IPS DF 19.7 (cell line): Measurements from ENCODE around the gene SKOR1.

Experiments
- DNase-seq: peaks from one replicate; pipeline ENCODE4 v3.0.0-alpha.2; 2013; ENCODE audit warnings: low read depth, low spot score

Gene SKOR1, protein sequence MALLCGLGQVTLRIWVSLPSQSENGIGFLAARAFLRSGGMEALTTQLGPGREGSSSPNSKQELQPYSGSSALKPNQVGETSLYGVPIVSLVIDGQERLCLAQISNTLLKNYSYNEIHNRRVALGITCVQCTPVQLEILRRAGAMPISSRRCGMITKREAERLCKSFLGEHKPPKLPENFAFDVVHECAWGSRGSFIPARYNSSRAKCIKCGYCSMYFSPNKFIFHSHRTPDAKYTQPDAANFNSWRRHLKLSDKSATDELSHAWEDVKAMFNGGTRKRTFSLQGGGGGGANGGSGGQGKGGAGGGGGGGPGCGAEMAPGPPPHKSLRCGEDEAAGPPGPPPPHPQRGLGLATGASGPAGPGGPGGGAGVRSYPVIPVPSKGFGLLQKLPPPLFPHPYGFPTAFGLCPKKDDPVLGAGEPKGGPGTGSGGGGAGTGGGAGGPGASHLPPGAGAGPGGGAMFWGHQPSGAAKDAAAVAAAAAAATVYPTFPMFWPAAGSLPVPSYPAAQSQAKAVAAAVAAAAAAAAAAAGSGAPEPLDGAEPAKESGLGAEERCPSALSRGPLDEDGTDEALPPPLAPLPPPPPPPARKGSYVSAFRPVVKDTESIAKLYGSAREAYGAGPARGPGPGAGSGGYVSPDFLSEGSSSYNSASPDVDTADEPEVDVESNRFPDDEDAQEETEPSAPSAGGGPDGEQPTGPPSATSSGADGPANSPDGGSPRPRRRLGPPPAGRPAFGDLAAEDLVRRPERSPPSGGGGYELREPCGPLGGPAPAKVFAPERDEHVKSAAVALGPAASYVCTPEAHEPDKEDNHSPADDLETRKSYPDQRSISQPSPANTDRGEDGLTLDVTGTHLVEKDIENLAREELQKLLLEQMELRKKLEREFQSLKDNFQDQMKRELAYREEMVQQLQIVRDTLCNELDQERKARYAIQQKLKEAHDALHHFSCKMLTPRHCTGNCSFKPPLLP

DNA sequence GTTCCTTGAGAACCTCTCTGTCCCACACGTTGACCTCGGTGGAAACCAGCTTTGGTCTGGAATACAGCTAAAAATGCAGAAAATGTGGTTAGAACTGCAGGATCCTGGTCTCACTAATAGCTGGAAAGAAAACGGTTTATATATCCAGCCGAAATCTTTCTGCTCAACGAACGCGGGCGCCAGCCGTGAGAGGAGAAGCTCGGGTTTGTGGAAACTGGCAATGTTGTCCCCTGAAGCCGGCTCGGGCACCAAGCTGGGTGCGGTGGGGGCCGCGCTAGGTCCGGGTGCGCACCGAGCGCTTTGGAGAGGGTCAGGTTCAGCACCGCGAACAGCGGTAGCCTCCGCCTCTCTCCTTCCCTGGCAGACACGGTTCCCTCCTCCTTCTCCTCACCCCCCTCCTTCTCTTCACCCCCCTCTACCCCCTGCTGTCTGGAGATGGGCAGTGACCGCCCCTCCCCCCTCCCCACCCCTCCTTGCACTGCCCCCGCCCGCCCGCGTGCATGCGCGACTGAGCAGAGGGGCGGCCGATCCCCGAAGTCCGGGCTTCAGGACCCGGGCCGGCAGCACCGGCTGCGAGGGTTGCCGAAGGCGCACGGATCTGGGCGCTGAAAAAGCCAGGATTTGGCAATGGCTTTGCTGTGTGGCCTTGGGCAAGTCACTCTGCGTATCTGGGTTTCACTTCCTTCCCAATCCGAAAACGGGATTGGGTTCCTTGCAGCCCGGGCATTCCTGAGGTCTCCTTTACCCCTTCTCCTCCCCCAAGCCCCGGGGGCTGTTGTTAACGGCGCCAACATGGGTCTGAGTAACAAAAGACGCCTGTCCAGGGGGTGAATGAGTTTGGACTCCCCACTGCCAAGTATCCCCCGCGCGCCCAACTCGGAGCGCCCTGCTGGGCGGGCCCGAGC is at the start of gene SKOR1:
SKOR1 (plus strand) TSS at position 534 of the 905 bp plus-strand sequence; CDS start at position 628, 94 bp downstream.
- no peak for DNase-seq

DNA sequence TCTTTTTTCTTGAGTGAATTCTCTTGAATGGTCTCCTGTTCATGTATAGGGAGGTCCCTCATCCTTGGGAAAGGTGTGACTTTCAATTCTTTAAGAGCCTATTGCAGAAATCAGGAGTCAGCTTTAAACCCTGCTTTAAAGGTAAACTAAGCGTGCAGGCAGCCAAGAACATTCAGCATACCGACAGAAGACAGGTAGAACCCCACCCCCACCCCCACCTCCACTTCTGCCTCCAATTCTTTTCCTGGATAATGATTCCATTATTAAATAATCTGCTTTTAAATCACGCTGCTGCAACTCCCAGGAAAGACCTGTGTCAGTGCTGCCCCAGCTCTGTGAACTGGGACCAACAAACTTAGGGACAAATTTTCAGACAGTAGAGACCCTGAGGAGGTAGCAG is 49.3 kb upstream of the SKOR1 start:
- DNase-seq: no peak

DNA sequence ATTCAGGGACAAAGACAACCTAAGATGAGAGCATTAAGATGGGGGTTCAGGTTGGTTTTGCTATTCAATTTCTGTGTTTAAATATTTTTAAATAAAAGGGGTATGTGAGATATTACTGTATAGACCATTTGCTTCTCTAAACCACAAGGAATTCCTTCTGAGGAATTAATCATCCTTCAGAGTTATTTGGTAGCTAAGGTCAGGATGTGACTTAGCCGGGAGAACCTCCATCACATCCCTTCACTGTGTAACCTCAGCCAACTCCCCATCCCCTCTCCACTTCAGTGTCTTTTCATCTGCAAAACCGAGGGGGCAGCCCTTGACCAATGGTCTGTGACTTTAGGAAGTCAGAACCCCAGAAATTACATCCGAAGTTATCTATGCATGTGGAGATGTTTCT is 48.7 kb upstream of the SKOR1 start:
- DNase-seq: no peak

DNA sequence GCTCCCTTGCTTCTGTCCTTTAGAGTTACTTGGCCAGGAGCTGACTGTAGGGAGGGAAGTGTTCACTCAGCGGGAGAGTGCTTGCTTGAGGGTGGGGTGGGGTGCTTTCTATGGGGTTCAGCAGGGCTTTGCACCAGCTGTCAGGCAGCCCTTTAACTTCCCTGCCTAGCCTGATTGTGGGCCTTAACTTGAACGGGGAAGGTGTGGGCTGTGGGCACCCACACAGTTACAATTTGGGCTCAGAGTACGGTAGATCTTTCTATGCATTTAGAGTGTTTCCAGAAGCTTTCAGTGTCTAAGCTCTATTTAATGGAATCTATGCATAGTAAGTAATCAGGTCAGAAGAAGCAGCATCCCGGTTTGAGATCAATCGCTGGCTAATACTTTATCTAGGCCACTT is 48.2 kb upstream of the SKOR1 start:
- DNase-seq: no peak

DNA sequence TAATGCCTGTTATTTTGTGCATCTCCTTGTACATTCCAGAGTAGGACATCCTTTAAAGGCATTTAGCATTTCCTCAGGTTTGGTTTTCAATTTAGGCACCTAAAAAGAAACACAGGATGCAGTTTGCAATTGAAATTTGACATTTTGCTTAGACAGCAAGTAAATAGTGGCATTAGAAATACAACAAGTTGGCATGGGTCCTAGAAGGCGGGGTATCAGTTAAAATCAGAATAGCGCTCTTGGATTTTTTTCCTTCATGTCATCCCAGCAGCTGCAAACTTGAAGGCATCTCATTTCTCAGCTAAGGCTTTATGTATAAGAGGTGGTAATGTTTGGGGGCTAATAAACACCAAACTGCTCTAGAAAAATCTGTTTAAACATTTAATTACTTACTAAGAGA is 47.5 kb upstream of the SKOR1 start:
- no peak for DNase-seq

DNA sequence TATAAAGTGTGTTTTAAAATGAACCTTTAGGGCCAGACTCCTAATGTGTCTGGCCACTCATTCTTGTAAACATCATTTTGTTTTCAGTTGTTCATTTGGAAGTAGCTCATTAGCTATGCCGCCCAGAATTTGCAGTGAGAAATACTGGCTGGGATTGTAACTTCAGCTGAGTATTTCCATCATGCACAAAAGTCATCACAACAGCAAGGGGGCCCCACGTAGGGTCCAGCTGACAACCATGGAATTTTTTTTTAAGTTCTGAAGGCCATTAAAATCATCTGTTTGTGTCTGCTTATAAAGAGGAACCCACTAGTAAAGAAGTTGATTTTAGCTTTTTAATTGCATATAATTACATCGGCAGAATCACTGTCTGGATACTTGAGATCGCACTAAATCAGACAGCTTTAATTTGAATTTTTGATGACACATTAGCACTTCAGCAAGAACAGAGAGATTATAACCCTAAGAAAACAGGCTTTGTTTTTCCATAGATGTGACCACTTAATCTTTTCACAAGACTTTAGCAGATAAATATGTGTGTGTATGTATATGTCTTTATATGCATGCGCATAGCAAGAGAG is 46.3 kb upstream of the SKOR1 start:
- no peak for DNase-seq

DNA sequence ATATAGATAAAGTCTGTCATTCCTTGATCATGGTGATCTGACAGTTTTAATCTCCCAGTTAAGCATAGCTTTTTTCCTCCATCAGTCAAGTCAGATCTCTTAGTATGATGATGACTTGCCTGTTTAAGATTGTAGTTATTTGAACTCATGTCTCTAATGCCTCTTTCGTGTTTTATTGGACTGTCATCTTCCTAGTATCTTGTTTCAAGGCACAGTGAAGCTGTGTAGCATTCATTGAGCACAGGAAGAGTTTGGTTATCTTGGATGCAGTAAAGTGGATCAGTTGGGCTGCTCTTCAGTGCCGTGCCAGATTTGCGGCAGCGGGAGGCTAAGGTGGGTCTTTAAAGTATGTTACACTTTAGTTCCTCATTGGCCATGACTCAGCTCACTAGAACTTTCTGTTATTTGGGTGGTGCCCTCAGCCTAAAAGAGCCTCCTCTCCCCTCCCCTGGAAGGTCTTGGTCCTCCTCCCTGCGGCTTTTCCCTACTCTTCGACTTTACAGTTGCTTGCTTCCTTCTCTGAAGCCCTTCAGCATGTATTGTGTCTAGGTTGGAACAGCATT is 45.7 kb upstream of the SKOR1 start:
- DNase-seq: no peak

DNA sequence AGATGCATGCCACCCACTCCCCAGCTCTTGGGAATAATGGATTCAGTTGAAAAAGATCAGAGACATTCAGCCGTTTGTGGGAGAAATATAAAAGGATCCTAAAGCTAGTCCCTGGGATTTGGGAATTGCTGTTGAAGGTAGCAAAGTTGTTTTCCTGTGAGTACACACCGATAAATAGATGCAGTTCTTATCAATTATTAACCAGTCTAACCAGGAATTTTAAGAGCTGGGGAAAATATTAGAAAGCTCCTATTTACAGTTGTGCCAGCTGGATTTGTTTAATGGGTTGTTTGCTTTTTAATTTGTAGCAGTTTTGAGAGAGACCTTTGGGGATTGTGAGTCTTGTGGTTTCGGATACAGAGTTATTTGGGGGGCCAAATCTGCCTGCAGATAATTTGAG is 44.2 kb upstream of the SKOR1 start:
- DNase-seq: no peak

DNA sequence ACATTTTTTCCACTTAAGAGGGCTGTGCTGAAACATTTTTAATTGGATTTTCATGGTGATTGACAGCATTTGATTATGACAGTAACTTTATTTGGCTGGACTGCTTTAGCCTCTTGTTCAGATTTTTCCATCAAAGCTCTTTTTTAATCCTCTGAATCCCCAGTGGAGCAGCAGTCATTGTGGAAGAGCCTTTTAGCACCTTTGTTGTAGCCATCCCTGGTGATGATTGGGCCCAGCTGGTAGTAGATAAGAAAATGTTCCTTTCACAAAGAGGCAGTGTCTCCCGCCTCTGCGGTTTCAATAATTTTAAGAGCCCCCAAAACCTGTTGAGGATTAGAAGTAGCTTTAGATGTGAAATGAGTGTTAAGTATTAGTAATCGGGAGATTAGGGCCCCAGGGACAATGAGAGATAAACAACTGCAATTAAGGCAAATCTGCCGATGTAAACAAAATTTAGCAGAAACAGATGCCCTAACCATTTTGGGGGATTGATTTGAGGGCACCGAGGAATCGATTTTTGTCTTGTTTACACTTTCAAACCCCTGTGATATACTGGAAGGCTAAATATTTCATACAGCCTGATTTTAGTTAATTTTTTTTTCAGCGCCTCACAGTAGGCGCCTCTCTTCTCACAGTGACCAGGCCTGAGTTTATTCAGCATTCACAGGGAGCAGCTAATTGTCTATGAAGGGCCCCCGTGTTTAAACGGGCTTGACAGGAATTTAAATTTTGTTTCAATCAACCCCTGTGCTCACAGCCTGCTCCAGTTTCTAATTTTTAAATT is 43.2 kb upstream of the SKOR1 start:
- no peak for DNase-seq

DNA sequence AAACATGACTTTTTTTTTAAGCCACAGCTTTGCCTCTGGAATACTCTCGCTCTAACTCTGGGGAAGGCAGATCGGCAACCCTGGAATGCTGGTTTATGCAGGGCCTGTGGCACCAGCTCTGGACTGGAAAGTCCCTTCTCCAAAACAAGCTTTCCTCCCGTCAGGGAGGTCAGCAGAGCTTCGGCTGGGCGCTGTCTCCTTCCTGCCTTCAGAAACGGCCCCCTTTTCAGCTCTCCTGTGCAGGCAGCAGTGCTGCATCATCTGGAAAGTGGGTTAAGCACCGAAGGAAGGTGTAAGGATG is 42.7 kb upstream of the SKOR1 start:
- no peak for DNase-seq

DNA sequence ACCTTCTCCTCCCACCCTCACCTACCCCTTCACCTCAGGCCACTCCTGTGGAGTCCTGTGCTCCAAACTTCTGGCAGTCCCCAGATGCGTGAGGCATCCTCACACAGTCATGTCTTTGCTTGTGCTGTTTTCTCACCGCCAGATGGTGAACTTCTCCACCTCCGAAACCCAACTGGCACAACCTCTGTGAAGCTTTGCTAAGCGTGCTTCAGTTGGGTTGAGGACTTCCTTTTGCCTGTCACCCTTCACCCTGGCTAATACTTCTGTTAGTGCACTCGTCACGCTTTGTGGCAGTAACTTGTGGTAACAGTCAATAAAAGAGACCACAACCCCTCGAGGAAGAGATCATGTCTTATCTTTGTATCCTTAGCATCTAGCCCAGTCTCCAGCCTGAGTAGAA is 42.0 kb upstream of the SKOR1 start:
- no peak for DNase-seq

DNA sequence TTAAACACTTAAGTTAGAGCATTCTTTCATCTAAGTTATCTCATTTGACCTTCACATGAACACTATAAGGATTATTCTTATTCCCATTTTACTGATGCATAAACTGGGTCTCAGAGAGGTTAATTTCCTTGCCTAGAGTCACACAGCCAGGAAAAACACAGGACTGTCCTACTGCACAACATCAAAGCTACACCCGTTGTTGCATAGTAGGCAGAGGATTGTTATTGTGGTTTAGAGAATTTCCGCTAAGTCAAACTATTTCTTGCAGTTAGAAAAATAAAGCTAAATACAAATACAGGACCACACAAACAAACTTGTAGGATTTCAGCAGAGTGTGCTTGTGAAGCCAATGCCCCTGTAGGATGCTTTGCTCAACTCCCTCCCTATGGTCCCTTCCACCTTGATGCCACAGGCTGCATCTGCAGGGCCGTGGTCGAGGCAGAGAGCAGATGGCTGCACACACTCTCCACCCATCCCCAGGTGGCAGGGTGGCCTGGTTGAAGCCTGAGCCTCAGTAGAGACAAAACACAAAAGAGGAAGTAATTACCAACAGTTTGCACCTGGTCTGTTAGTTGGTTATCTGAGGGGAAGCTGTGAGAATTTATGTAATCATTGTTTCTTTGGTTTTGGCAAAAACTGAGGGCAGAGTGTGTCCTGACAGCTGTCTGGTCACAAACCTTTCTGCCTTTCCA is 41.1 kb upstream of the SKOR1 start:
- no peak for DNase-seq

DNA sequence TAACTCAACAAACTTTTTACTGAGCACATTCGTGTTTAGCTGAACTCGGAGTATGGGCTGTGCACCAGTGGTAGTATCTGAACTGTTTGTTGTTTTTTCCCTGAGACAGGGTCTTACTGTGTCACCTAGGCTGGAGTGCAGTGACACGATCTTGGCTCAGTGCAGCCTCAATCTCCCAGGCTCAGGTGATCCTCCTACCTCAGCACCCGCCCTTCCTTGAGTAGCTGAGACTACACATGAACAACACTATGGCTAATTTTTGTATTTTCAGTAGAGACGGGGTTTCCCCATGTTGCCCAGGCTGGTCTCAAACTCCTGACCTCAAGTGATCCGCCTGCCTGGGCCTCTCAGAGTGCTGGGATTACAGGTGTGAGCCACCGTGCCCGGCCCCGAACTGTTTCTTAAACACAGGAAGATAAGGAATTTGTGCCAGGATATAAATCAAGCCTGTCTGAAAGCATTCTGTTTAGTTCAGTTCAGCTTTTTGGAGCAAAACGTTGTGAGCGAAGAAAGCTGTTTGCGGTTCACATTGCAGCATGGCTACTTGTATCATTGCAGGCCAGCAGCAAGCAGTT is 40.4 kb upstream of the SKOR1 start:
- no peak for DNase-seq

DNA sequence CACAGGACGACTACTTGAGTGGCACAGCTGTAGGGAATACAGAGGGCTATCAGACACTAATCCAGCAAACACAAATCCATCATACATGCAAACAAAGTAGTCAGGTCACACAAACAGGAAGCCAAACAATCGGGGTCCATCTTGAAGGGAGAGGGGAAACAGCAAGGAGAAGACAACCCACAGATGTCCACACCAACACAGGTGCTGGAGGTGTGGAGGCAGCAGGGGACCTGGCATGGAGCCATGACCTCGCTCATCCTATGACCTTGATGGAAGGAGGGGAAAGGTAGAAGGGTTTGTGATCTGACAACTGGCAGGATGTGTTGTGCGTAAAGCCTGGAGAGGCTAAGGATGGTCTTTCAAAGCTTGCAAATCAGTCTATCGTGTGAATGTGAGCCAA is 39.9 kb upstream of the SKOR1 start:
- DNase-seq: no peak

DNA sequence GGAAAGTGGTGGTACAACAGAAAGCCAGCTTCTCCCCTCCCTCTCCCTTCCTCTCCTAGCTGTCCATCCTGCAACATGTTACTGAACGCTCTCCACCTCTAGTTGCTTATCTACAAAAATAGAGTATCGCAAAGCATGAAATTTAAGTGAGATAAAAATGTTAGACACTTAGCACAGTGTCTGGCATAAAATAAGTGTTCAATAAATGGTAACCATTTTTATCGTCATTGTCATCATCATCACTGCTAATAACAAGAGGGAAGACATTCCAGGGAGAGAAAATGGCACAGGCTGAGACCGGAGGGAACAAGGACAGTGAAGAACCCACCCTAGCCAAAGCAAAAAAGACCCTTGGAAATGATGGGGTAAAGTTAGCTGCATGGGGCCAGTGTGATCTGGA is 38.7 kb upstream of the SKOR1 start:
- DNase-seq: no peak

DNA sequence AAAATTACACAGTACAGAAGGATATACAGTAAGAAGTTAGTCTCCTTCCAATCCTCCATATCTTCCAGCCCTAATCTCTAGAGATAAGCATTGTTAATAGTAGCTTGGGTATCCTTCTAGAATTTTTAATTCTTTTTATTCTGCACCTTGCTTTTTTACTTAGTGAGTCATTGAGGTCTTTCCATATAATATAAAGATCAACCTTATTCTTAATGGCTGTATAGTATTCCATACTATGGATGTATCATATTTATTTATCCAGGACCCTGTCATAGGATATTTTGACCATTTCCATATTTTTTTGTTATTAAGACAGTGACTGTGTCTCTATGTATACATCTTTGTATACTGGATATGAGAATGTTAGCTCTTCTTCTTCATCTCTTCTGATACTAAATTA is 36.3 kb upstream of the SKOR1 start:
- no peak for DNase-seq

DNA sequence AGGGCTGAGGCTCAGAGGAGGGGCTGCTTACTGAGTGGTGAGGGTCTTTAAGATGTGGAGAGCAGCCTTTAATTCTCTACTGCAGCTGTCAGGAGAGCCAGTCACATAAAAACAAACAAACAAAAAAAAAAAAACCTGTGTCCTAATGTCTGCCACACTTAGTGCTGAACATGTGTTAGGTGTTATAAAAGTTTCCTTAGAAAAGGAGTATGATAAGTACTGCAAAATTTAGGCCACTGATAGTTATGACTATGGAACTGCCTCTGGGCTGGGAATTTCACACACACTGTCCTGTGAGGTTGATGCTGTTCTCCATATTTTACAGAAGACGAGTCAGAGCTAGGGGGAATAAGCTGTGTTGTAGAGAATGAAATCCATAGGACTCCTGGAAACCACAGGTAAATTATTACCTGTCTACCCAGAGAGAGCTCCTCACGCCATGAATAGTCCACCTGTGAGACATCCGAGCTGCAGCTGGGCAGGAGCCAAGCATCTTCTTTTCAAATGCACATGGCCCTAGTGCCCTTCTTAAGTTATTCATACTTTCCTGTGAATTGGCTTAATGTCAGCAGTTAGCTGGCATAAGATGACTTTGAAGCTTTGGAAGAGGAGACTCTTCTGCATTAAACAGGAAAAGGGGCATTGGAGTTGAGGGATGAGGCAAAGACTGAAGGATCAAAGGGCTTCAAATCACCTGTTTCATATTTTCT is 34.5 kb upstream of the SKOR1 start:
- DNase-seq: peak; percentile 40

DNA sequence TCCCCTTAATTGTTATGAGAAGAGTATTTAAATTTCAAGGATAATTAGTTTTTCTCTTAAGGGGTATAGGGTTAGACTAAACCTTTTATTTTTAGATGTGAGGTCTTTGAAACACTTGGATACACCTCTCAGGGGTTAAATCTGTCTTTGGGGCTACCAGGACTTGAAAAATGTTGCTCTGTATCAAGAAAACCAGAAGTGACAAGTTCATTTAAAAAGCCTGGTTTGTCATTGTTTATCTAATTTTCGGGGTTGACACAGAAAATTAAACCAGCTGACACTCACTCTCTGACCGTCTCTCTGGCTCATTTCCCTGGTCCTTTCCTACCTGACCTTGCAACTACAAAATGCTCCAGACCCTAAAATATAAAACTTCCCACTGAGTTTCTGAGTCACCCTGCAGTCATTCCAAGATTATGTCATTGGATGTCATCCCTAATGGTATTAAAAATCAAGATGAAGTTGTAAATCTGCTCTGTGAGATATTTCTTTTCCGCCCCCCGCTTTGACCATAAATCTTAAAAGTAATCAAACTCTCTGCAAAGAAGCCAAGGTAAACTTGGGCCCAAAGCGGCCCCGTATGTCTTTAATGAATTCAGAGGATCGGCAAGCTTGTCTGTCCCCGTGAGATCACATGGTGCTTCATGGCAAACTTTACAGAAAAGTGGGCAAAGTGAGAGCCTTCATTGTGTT is 32.9 kb upstream of the SKOR1 start:
- DNase-seq: no peak
